Measurements from ENCODE around the gene TRA2B. TPM values are rescaled to one million over a fixed set of nuclear protein-coding genes. Genes with fewer than 3 reads are reported as not detected.

TRA2B gene
- total and polyA plus RNA-seq, 2 donors (not counting 3 experiments of a cell fraction or from before 2014, with no cell fraction given), result 173 to 199 TPM

- Histone ChIP-seq H3K27me3 (ENCODE audit: control insufficient read depth in 2 of 2, insufficient read depth in 2 of 2, low read length in 2 of 2) (no peaks in the 10 kb centered on the region), H4K20me1 (replicated peaks; ENCODE audit: control insufficient read depth, extremely low read depth, insufficient read depth, low read length) (no peaks in the 10 kb centered on the region), H3K9me1 (replicated peaks; ENCODE audit: control insufficient read depth, extremely low read depth, insufficient read depth, low read length) (no peaks in the 10 kb centered on the region), H3K79me2 (ENCODE audit: control insufficient read depth, insufficient read depth, low read length) (no peaks in the 10 kb centered on the region), H3K4me2 (ENCODE audit: insufficient read depth, low read length) (no peak overlapping the region), H3K27ac (ENCODE audit: insufficient read depth, low read depth, low read length) (no peak overlapping the region), H2AFZ (ENCODE audit: low read depth, low read length) (no peak overlapping the region), H3K36me3 (ENCODE audit: control insufficient read depth in 2 of 2, extremely low read depth in 1 of 2, insufficient read depth in 2 of 2, low read length in 2 of 2) (no peaks in the 10 kb centered on the region), H3K4me1 (ENCODE audit: control insufficient read depth, extremely low read depth, insufficient read depth, low read length) (no peaks in the 10 kb centered on the region), H3K9me3 (replicated peaks; ENCODE audit: control insufficient read depth, insufficient read depth, low read length) (no peaks in the 10 kb centered on the region), H3K4me3 (replicated peaks in 1 of 3; ENCODE audit: insufficient read depth in 1 of 3, low read depth in 1 of 3, low read length in 3 of 3) (no peak overlapping the region), H3K9ac (replicated peaks; ENCODE audit: extremely low read depth, insufficient read depth, low read length) (no peak overlapping the region)
- no TSS peak for BruUV-seq (replicated peaks)
- dilution Hi-C loops (cut with MboI; ENCODE audit: extremely low pct_ligation_motif_present, low sequenced_read_pairs) (no loop called here), intact Hi-C loops (cut with micrococcal nuclease) (no loop called here)
- no peak for FAIRE-seq
- POLR2A ChIA-PET, result no interaction called here
- DNase-seq (ENCODE audit: low read depth, low spot score), result no peak
- CTCF ChIA-PET, result interaction anchor here (0.8 to 2.3 kb wide), 4 partner anchors 9 to 214 kb away, joined by 3 to 7 read pairs (median 4); no protein-coding TSS in a partner anchor
- TF ChIP-seq JUN (IDR thresholded peaks at IDR 0.05; ENCODE audit: borderline replicate concordance, insufficient read depth, insufficient read length, low read depth) (no peak), MAX (IDR thresholded peaks at IDR 0.05; ENCODE audit: insufficient read depth, insufficient read length) (no peak), EZH2 (IDR thresholded peaks at IDR 0.05; ENCODE audit: borderline replicate concordance, low read depth, low read length, severe bottlenecking) (no peak), GATA2 (IDR thresholded peaks at IDR 0.05; ENCODE audit: insufficient read depth, insufficient read length, low read depth, low read length) (no peak), MYC (IDR thresholded peaks at IDR 0.05; ENCODE audit: low read depth, low read length) (no peak), POLR2A (IDR thresholded peaks at IDR 0.05; ENCODE audit: low read depth, low read length) (no peak), FOS (IDR thresholded peaks at IDR 0.05; ENCODE audit: borderline replicate concordance, insufficient read depth, low read length) (no peak), CTCF (IDR thresholded peaks at IDR 0.05; ENCODE audit: extremely low read depth in 1 of 2, insufficient read depth in 1 of 2, low read depth in 1 of 2, low read length in 2 of 2) (no peak)
Measured at GRCh38 chr3:185874119-185874518, 63.7 kb downstream of the TRA2B start.

All from endothelial cell of umbilical vein (primary cell).